Gastroesophageal sphincter (tissue), 4 donors: ENCODE data around the gene PAFAH1B1. TPM values are rescaled to one million over a fixed set of nuclear protein-coding genes. Genes with fewer than 3 reads are reported as not detected.
"Not testable (repeated sequence)": the region's sequence is repeated elsewhere in the genome, so short reads cannot be mapped to it uniquely, and the experiment has no call there.

ENCODE experiments used
- ATAC-seq: fragments of 150-250 bp; one replicate; pipeline ENCODE4 v1.9.1; 2016; ENCODE audit warnings: mild to moderate bottlenecking, moderate library complexity
- H3K27ac ChIP-seq, 4 donors: fragments of 200-600 bp; sonication (generic) in 3 of 4; 1 replicate in 3 of 4; 2 replicates in 1 of 4; pipeline ENCODE4 v1.5.1; 2016 to 2019
- H3K27me3 ChIP-seq: fragments of 200-600 bp; sonication (generic); one replicate; pipeline ENCODE4 v1.5.1; 2019
- H3K36me3 ChIP-seq, 2 donors: fragments of 200-600 bp; sonication (generic); one replicate each; pipeline ENCODE4 v1.5.1; 2019; ENCODE audit warnings: control low read depth in 1 of 2
- H3K4me1 ChIP-seq, 3 donors: fragments of 200-600 bp; sonication (generic); 1 replicate in 2 of 3; 2 replicates in 1 of 3; pipeline ENCODE4 v1.5.1; 2016 to 2019; ENCODE audit warnings: control low read depth in 2 of 3
- H3K4me3 ChIP-seq, 2 donors: fragments of 200-600 bp; sonication (generic); one replicate each; pipeline ENCODE4 v1.5.1; 2019; ENCODE audit warnings: mild to moderate bottlenecking in 1 of 2, moderate library complexity in 1 of 2
- H3K9me3 ChIP-seq, 3 donors: fragments of 200-600 bp; sonication (generic); one replicate each; pipeline ENCODE4 v1.5.1; 2017 to 2019; ENCODE audit warnings: control low read depth in 2 of 3
- EP300 ChIP-seq: sonication (generic); formaldehyde crosslinking; IDR thresholded peaks from one replicate; pipeline ENCODE4 v1.6.1; 2017; ENCODE audit warnings: antibody characterized with exemption, mild to moderate bottlenecking
- POLR2A ChIP-seq, 2 donors: fragments of 450-650 bp; IDR thresholded peaks; one replicate each; pipeline ENCODE4 v1.6.1; 2017; ENCODE audit warnings: antibody characterized with exemption in 2 of 2, mild to moderate bottlenecking in 2 of 2, moderate library complexity in 1 of 2
- POLR2AphosphoS5 ChIP-seq: sonication (generic); formaldehyde crosslinking; IDR thresholded peaks from one replicate; pipeline ENCODE4 v1.6.1; 2017; ENCODE audit warnings: antibody characterized with exemption
- whole genome bisulfite sequencing, 2 donors: methylation state at CpG; one replicate each; pipeline ENCODE4 v1.1.5; 2018; ENCODE audit warnings: low coverage in 1 of 2; 5-methylcytosine and 5-hydroxymethylcytosine counted together
- total RNA-seq, 4 donors: library from RNA; depleted of rRNA; stranded (reverse); fragments of >200 nt; gene quantifications; one replicate each; pipeline ENCODE4 v1.1.0, GENCODE V29; 2016
- TF ChIP-seq, protein P1 (sequence below), 4 experiments: fragments of 200-600 bp in 2 of 4; fragments of 450-650 bp in 2 of 4; sonication (generic) in 1 of 4; IDR thresholded peaks; one replicate each; pipeline ENCODE4 v1.5.1; 2017 to 2019; ENCODE audit warnings: antibody characterized with exemption in 4 of 4, mild to moderate bottlenecking in 2 of 4, moderate library complexity in 2 of 4

Gene PAFAH1B1
- total RNA-seq, 4 donors from 2014 or later: 91.4 to 135 (median 115) TPM

DNA sequence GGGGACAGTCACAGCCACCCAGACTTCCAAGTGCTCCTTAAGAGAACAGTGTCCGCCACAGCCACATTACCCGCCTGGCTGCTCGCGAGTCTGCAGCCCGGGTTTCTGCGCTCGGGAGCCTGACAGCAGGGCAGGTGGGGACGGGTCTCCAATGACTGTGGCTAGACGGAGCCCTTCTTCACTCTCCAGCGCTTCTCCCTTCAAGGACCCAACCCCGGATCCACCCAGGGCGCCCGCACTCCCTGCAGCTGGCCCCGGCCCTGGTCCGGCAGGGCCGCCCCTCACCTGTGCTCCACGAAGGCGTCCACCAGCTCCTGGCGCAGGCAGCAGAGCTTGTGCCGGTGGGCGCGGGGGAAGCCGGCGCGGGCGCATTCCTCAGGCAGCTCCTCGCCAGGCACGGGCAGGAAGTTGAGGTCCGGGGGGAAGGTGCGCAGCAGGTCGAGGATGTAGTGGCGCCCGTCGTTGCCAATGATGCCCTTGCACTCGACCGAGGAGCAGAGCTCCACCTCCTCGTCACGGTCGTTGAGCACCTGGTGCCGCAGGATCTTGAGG is 104.2 kb downstream of the PAFAH1B1 start:
- no peaks in the 10 kb centered on the region for H3K27me3 ChIP-seq
- H3K9me3 ChIP-seq: no peaks in the 10 kb centered on the region
- H3K27ac ChIP-seq: no peak overlapping the region
- ATAC-seq: no peak
- no peak for TF ChIP-seq POLR2A (IDR thresholded peaks at IDR 0.05)
- TF ChIP-seq, protein P1, sequence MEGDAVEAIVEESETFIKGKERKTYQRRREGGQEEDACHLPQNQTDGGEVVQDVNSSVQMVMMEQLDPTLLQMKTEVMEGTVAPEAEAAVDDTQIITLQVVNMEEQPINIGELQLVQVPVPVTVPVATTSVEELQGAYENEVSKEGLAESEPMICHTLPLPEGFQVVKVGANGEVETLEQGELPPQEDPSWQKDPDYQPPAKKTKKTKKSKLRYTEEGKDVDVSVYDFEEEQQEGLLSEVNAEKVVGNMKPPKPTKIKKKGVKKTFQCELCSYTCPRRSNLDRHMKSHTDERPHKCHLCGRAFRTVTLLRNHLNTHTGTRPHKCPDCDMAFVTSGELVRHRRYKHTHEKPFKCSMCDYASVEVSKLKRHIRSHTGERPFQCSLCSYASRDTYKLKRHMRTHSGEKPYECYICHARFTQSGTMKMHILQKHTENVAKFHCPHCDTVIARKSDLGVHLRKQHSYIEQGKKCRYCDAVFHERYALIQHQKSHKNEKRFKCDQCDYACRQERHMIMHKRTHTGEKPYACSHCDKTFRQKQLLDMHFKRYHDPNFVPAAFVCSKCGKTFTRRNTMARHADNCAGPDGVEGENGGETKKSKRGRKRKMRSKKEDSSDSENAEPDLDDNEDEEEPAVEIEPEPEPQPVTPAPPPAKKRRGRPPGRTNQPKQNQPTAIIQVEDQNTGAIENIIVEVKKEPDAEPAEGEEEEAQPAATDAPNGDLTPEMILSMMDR (IDR thresholded peaks at IDR 0.05): no peak
- TF ChIP-seq POLR2AphosphoS5: no peak
- no peak for TF ChIP-seq EP300
- WGBS, 2 donors: 100% methylated on average over 1 of the region's 40 CpGs; no CpG with 5 or more reads in 1 of the 2 donors
- H3K4me3 ChIP-seq: no peak overlapping the region
- H3K36me3 ChIP-seq: peaks cover 0 to 100% of the 10 kb centered on the region in 2 donors
- peaks cover 0 to 11% (median 0%) of the 10 kb centered on the region in 3 donors for H3K4me1 ChIP-seq

DNA sequence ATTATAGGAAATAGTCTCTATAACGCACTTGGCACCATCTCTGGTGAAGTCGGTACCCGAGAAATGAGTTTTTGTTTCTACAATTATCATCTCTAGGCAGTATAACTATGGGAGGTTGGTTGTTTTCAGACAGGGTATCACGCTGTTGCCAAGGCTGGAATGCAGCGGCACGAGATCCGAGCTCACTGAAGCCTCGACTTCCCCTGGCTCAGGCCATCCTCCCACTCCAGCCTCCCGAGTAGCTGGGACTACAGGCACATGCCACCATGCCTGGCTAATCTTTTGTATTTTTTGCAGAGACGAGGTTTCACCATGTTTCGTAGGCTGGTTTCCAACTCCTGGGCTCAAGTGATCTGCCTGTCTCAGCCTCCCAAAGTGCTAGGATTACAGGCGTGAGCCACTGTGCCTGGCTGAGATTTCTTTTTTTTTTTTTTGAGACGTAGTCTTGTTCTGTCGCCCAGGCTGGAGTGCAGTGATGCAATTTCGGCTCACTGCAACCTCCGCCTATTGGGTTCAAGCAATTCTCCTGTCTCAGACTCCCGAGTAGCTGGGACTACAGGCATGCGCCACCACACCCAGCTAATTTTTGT is 105.9 kb downstream of the PAFAH1B1 start:
- H3K4me3 ChIP-seq, H3K9me3 ChIP-seq, H3K27ac ChIP-seq, ATAC-seq, H3K27me3 ChIP-seq: not testable (repeated sequence)
- H3K4me1 ChIP-seq: peaks cover 0 to 11% (median 0%) of the 10 kb centered on the region in 3 donors
- 77 to 92% methylated on average over 12 to 16 of the region's 18 CpGs for WGBS, 2 donors
- H3K36me3 ChIP-seq: peaks cover 0 to 100% of the 10 kb centered on the region in 2 donors

DNA sequence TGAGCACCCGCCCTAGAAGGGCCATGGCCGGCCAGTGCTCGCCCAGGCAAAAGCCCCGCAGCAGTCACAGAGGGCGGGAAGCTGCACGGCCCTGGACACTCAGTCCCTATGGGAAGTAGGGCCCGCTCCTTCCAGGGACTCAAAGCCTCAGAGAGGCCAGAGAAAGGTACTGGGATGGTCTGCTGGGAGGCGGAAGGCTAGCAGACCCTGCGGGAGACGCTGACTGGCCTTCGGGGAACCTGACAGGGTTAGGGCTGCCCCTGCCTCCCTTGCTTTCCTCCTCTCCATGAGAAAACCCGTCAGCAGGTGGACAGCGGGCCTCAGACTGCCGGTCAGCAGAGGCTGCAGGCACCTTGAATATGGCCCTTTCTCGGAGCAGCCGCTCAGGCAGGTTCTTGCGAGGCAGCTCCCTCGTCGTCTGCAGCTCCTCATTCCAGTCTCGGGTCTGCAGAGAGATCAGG is 106.6 kb downstream of the PAFAH1B1 start:
- no peak for ATAC-seq
- peaks cover 0 to 17% (median 0%) of the 10 kb centered on the region in 3 donors for H3K4me1 ChIP-seq
- no peaks in the 10 kb centered on the region for H3K9me3 ChIP-seq
- TF ChIP-seq POLR2A (IDR thresholded peaks at IDR 0.05): no peak
- TF ChIP-seq, protein P1 (IDR thresholded peaks at IDR 0.05): no peak
- no peak for TF ChIP-seq EP300
- no peak for TF ChIP-seq POLR2AphosphoS5
- no peak overlapping the region for H3K4me3 ChIP-seq
- 90% methylated on average over 2 of the region's 20 CpGs; no CpG with 5 or more reads in 1 of the 2 donors for WGBS, 2 donors
- peaks cover 0 to 94% of the 10 kb centered on the region in 2 donors for H3K36me3 ChIP-seq
- H3K27ac ChIP-seq: no peak overlapping the region
- H3K27me3 ChIP-seq: no peaks in the 10 kb centered on the region

DNA sequence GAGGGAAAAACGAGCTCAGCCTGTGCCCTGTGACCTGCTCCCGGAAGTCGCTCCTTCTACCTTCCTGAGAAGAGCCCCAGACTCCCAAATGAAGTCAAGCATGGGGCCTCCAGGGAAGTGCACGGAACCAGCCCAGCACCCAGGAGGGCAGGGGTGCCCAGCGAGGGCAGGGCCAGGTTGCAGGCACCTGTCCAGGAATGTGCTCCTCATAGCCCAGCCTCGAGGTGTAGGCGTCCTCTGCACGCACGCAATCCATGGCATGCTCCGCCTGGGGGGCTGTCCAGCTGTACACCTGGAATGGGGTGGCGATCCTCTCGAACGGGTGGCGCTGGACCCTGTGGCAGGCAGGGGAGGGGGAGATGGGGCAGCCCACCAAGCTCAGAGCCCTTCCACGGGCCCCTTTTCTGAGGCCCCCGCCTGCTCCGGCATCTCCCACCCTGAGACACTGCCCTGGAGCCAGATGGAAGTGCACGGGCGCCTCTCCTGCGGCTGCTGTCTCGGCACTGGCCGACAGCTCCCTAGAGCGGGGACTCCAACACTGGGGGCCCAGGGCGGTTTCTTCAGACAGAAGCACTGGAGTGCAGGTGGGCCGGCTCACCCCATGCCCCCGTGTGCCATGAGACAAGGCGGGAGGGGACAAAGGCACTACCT is 107.2 kb downstream of the PAFAH1B1 start:
- WGBS, 2 donors: 80% methylated on average over 3 of the region's 27 CpGs; no CpG with 5 or more reads in 1 of the 2 donors

More for the DNA sequence above, 107.2 kb downstream of the PAFAH1B1 start:
- no peak for ATAC-seq
- TF ChIP-seq EP300: no peak
- no peak for TF ChIP-seq POLR2AphosphoS5
- TF ChIP-seq, protein P1 (IDR thresholded peaks at IDR 0.05): no peak
- no peak for TF ChIP-seq POLR2A (IDR thresholded peaks at IDR 0.05)
- peaks cover 0 to 23% (median 0%) of the 10 kb centered on the region in 3 donors for H3K4me1 ChIP-seq
- peaks cover 0 to 88% of the 10 kb centered on the region in 2 donors for H3K36me3 ChIP-seq
- H3K4me3 ChIP-seq: no peak overlapping the region
- no peaks in the 10 kb centered on the region for H3K9me3 ChIP-seq
- no peaks in the 10 kb centered on the region for H3K27me3 ChIP-seq
- no peak overlapping the region for H3K27ac ChIP-seq
